GM12878 (cell line): Measurements from ENCODE around the gene FKBP2. TPM values are rescaled to one million over a fixed set of nuclear protein-coding genes. Genes with fewer than 3 reads are reported as not detected.

Experiments
- BMI1 ChIP-seq: fragments of 450-650 bp; IDR thresholded peaks from 2 replicates; pipeline ENCODE4 v1.6.1; 2016; ENCODE audit warnings: mild to moderate bottlenecking, moderate library complexity, borderline replicate concordance
- BRCA1 ChIP-seq: IDR thresholded peaks from 2 replicates; pipeline ENCODE4 v1.6.1; 2011; ENCODE audit warnings: low read depth, low read length, improper control_type of control experiment
- CBX5 ChIP-seq: sonication (generic); IDR thresholded peaks from 2 replicates; pipeline ENCODE4 v1.6.1; 2016; ENCODE audit warnings: low read depth, moderate library complexity, mild to moderate bottlenecking, inconsistent platforms
- CREM ChIP-seq: IDR thresholded peaks from 2 replicates; pipeline ENCODE4 v1.6.1; 2014; ENCODE audit warnings: antibody characterized with exemption, low read depth
- DPF2 ChIP-seq: fragments of 450-650 bp; IDR thresholded peaks from 2 replicates; pipeline ENCODE4 v1.6.1; 2017; ENCODE audit warnings: mild to moderate bottlenecking
- ETV6 ChIP-seq, 2 experiments: fragments of 450-650 bp in 1 of 2; IDR thresholded peaks in 1 of 2; conservative IDR thresholded peaks in 1 of 2; 2 replicates each; pipeline ENCODE4 v1.6.1; 2014; ENCODE audit warnings: antibody characterized with exemption in 1 of 2, borderline replicate concordance in 1 of 2, low read depth in 1 of 2, mild to moderate bottlenecking in 1 of 2, moderate library complexity in 1 of 2
- EZH2 ChIP-seq: IDR thresholded peaks from 2 replicates; pipeline ENCODE4 v1.6.1; 2012; ENCODE audit warnings: low read depth, mild to moderate bottlenecking, control low read depth, inconsistent platforms, low read length, borderline replicate concordance; ENCODE audit not compliant: control insufficient read depth
- IKZF1 ChIP-seq: fragments of 450-650 bp; conservative IDR thresholded peaks from 2 replicates; pipeline ENCODE4 v1.6.1; 2017; ENCODE audit warnings: antibody characterized with exemption, mild to moderate bottlenecking
- MXI1 ChIP-seq: fragments of 150-350 bp; IDR thresholded peaks from 2 replicates; pipeline ENCODE4 v1.6.1; 2011; ENCODE audit warnings: low read depth, mild to moderate bottlenecking, inconsistent platforms, low read length, improper control_type of control experiment
- PAX8 ChIP-seq: fragments of 450-650 bp; IDR thresholded peaks from 2 replicates; pipeline ENCODE4 v1.6.1; 2017; ENCODE audit warnings: mild to moderate bottlenecking, moderate library complexity
- RBBP5 ChIP-seq: fragments of 200-600 bp; sonication (generic); conservative IDR thresholded peaks from 2 replicates; pipeline ENCODE4 v1.6.1; 2016
- RUNX3 ChIP-seq: IDR thresholded peaks from 2 replicates; pipeline ENCODE4 v1.6.1; 2012; ENCODE audit warnings: low read length, inconsistent platforms
- SMAD5 ChIP-seq: IDR thresholded peaks from 2 replicates; pipeline ENCODE4 v1.6.1; 2016; ENCODE audit warnings: antibody characterized with exemption, low read depth
- SMC3 ChIP-seq: IDR thresholded peaks from 2 replicates; pipeline ENCODE4 v1.6.1; 2011; ENCODE audit warnings: low read length, improper control_type of control experiment, borderline replicate concordance
- STAT1 ChIP-seq: fragments of 450-650 bp; conservative IDR thresholded peaks from 2 replicates; pipeline ENCODE4 v1.6.1; 2014; ENCODE audit warnings: antibody characterized with exemption, mild to moderate bottlenecking
- TCF12 ChIP-seq: IDR thresholded peaks from 2 replicates; pipeline ENCODE4 v1.6.1; 2011; ENCODE audit warnings: low read depth, mild to moderate bottlenecking, low read length
- TCF3 ChIP-seq: IDR thresholded peaks from 2 replicates; pipeline ENCODE4 v1.6.1; 2012; ENCODE audit warnings: low read depth, mild to moderate bottlenecking, low read length, borderline replicate concordance; ENCODE audit not compliant: insufficient read depth
- polyA plus RNA-seq, 11 experiments: library from polyadenylated mRNA; depleted of rRNA in 4 of 11; unstranded in 6 of 11; stranded (reverse) in 5 of 11; fragments of >200 nt; fragmentation: Nextera tagmentation in 4 of 11; fragmentation: Illumina TruSeq in 1 of 11; extraction: Ambion mirVana in 4 of 11; extraction: Trizol in 1 of 11; gene quantifications; 1 replicate in 1 of 11; 2 replicates in 10 of 11; pipeline versions ENCODE4 v1.2.1 to v1.2.3, GENCODE V29; 2011 to 2016; ENCODE audit warnings: inconsistent platforms in 2 of 11, missing spikeins in 2 of 11, low read depth in 1 of 11
- total RNA-seq, 4 experiments: library from RNA; depleted of rRNA in 3 of 4; stranded (reverse); fragments of >200 nt in 3 of 4; fragmentation: Illumina TruSeq in 1 of 4; extraction: Trizol in 1 of 4; gene quantifications; 2 replicates each; pipeline versions ENCODE4 v1.2.1 to v1.2.3, GENCODE V29; 2013 to 2021
- TF ChIP-seq, protein P1 (sequence below): IDR thresholded peaks from 2 replicates; pipeline ENCODE4 v1.6.1; 2012; ENCODE audit warnings: low read length, inconsistent platforms
- TF ChIP-seq, protein P2 (sequence below): IDR thresholded peaks from 2 replicates; pipeline ENCODE4 v1.6.1; 2012; ENCODE audit warnings: improper control_type of control experiment, low read depth, low read length; ENCODE audit not compliant: insufficient replicate concordance
- TF ChIP-seq, protein P3 (sequence below): fragments of 450-650 bp; IDR thresholded peaks from 2 replicates; pipeline ENCODE4 v1.6.1; 2018; ENCODE audit warnings: borderline replicate concordance, mild to moderate bottlenecking; ENCODE audit not compliant: partially characterized antibody
- TF ChIP-seq, protein P4 (sequence below): IDR thresholded peaks from 2 replicates; pipeline ENCODE4 v1.6.1; 2011; ENCODE audit warnings: low read depth, low read length, improper control_type of control experiment, borderline replicate concordance

FKBP2 gene
- total and polyA plus RNA-seq, 10 of the 15 experiments (the other 5 are each of a cell fraction or from before 2014, with no cell fraction given): 1.8 to 99.7 (median 39.5) TPM

DNA sequence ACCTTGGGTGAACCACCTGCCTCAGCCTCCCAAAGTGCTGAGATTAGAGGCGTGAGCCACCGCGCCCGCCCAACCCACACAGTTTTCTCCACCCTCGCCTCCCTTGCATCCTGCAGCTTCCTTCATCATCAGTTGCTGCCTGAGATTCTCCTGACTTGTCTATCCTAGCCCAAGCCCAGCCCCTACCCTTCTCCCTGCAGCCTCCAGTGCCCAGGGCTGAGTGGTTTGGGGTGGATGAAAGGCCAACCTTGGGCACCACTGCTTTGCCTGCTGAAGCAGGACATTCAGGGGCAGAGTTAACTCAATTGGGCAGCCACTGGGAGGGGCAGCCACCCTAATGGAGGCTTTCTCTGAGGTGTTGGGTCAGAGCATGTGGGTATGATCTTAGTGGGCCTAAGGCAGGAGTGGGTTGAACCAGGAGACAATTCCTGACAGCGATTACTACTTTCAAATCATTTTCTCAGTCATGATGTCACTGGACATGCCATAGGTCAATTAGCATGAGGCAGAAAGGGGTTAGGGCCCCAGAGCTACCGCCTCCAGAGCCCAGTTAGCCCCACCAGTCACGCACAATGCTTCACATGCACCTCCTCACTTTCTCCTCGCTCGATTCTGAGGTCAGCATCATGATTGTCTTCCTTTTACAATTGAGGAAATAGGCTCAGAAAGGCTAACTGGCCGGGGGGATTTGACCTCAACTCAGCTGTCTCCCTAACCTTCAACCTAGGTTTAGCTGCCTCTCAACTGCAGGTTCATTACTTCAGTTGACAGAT, 1.0 kb upstream of the FKBP2 start (continued):
- TF ChIP-seq, protein P1, sequence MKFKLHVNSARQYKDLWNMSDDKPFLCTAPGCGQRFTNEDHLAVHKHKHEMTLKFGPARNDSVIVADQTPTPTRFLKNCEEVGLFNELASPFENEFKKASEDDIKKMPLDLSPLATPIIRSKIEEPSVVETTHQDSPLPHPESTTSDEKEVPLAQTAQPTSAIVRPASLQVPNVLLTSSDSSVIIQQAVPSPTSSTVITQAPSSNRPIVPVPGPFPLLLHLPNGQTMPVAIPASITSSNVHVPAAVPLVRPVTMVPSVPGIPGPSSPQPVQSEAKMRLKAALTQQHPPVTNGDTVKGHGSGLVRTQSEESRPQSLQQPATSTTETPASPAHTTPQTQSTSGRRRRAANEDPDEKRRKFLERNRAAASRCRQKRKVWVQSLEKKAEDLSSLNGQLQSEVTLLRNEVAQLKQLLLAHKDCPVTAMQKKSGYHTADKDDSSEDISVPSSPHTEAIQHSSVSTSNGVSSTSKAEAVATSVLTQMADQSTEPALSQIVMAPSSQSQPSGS: no peak
- TF ChIP-seq IKZF1 (peak; percentile 17; the same call in 1 of the 2 replicates), EZH2 (no peak), BRCA1 (no peak), DPF2 (no peak), TCF12 (0 out of 2 replicates have a peak, but pooled peaks have one; percentile 1), RBBP5 (no peak), BMI1 (no peak), PAX8 (no peak), TCF3 (0 out of 2 replicates have a peak, but pooled peaks have one; percentile 26), SMC3 (no peak), STAT1 (no peak), SMAD5 (no peak), CREM (peak; percentile 90), ETV6 (conservative IDR thresholded peaks at IDR 0.05 in 1 of 2, IDR thresholded peaks at IDR 0.05 in 1 of 2; ENCODE audit: borderline replicate concordance in 1 of 2, low read depth in 1 of 2) (peak in 1 of 2 experiments; percentile 95; a peak in 2 of 4 replicates), MXI1 (no peak), CBX5 (no peak), RUNX3 (no peak)
- TF ChIP-seq, protein P2, sequence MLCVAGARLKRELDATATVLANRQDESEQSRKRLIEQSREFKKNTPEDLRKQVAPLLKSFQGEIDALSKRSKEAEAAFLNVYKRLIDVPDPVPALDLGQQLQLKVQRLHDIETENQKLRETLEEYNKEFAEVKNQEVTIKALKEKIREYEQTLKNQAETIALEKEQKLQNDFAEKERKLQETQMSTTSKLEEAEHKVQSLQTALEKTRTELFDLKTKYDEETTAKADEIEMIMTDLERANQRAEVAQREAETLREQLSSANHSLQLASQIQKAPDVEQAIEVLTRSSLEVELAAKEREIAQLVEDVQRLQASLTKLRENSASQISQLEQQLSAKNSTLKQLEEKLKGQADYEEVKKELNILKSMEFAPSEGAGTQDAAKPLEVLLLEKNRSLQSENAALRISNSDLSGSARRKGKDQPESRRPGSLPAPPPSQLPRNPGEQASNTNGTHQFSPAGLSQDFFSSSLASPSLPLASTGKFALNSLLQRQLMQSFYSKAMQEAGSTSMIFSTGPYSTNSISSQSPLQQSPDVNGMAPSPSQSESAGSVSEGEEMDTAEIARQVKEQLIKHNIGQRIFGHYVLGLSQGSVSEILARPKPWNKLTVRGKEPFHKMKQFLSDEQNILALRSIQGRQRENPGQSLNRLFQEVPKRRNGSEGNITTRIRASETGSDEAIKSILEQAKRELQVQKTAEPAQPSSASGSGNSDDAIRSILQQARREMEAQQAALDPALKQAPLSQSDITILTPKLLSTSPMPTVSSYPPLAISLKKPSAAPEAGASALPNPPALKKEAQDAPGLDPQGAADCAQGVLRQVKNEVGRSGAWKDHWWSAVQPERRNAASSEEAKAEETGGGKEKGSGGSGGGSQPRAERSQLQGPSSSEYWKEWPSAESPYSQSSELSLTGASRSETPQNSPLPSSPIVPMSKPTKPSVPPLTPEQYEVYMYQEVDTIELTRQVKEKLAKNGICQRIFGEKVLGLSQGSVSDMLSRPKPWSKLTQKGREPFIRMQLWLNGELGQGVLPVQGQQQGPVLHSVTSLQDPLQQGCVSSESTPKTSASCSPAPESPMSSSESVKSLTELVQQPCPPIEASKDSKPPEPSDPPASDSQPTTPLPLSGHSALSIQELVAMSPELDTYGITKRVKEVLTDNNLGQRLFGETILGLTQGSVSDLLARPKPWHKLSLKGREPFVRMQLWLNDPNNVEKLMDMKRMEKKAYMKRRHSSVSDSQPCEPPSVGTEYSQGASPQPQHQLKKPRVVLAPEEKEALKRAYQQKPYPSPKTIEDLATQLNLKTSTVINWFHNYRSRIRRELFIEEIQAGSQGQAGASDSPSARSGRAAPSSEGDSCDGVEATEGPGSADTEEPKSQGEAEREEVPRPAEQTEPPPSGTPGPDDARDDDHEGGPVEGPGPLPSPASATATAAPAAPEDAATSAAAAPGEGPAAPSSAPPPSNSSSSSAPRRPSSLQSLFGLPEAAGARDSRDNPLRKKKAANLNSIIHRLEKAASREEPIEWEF: no peak
- TF ChIP-seq, protein P3, sequence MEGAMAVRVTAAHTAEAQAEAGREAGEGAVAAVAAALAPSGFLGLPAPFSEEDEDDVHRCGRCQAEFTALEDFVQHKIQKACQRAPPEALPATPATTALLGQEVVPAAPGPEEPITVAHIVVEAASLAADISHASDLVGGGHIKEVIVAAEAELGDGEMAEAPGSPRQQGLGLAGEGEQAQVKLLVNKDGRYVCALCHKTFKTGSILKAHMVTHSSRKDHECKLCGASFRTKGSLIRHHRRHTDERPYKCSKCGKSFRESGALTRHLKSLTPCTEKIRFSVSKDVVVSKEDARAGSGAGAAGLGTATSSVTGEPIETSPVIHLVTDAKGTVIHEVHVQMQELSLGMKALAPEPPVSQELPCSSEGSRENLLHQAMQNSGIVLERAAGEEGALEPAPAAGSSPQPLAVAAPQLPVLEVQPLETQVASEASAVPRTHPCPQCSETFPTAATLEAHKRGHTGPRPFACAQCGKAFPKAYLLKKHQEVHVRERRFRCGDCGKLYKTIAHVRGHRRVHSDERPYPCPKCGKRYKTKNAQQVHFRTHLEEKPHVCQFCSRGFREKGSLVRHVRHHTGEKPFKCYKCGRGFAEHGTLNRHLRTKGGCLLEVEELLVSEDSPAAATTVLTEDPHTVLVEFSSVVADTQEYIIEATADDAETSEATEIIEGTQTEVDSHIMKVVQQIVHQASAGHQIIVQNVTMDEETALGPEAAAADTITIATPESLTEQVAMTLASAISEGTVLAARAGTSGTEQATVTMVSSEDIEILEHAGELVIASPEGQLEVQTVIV: no peak
- TF ChIP-seq, protein P4, sequence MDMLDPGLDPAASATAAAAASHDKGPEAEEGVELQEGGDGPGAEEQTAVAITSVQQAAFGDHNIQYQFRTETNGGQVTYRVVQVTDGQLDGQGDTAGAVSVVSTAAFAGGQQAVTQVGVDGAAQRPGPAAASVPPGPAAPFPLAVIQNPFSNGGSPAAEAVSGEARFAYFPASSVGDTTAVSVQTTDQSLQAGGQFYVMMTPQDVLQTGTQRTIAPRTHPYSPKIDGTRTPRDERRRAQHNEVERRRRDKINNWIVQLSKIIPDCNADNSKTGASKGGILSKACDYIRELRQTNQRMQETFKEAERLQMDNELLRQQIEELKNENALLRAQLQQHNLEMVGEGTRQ: no peak
